ENCODE results near the gene PPME1. TPM values are rescaled to one million over a fixed set of nuclear protein-coding genes. Genes with fewer than 3 reads are reported as not detected.

PPME1 gene
- total RNA-seq, 1 experiment from 2014 or later: 99.4 TPM

DNA sequence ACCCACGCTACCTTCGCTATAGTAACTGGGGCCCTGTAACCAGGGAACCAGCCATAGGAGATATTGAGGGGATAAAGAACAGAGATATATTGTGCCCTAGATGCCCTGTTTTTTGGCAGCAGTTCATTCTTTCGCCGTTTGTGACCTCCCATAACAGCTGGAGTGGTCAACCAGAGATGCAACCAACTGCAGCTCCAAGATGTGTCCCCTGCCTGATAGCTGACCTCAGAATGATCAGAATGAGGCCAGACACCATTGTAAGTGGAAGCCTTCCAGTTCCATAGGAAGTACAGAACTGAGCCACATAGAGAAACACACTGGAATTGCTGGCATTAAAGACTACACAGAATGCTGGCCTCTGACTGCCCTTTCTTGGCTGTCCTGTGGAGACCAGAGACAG lies 101.2 kb downstream of the PPME1 start:
- BruUV-seq (replicated peaks): no TSS peak
- CTCF ChIA-PET: interaction anchor here (0.6 kb wide), 1 partner anchor 25 kb away, joined by 7 read pairs; no protein-coding TSS in a partner anchor

DNA sequence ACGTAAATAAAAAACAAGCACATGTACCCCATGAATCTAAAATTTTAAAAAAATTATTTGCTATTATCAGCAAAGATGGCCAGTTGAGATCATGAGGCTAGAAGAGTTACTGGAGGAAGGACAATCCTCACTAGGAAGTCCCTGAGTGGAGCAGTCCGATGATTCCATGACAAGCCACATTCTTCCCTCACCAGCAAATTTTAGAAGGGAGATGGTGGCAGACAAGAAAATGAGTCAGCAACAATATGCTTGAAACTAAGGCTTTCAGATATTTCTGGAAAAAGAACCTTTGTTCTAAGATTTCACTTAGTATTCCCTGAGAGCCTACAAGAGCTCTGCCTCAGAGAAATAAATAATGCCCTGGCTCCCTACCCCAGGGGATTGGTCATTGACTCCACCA lies 105.5 kb downstream of the PPME1 start:
- no peak overlapping the region for H3K4me3 ChIP-seq (ENCODE audit: low read depth in 2 of 2, low read length in 2 of 2)
- peaks cover 3% of the 10 kb centered on the region; the same call in 1 of the 2 replicates for H3K4me1 ChIP-seq (ENCODE audit: control insufficient read depth, insufficient read depth, low read length)
- ChIA-PET POLR2A (no interaction called here), CTCF (no interaction called here)
- no peak overlapping the region for H3K27ac ChIP-seq (ENCODE audit: low read length)
- no peaks in the 10 kb centered on the region for H3K36me3 ChIP-seq (ENCODE audit: control insufficient read depth, insufficient read depth, low read length)
- no peak for DNase-seq (ENCODE audit: low read depth, low spot score)
- TF ChIP-seq TCF7L2 (IDR thresholded peaks at IDR 0.05; ENCODE audit: low read depth, low read length) (no peak), SIN3A (IDR thresholded peaks at IDR 0.05; ENCODE audit: borderline replicate concordance, insufficient read depth, low read depth, low read length) (no peak), POLR2AphosphoS5 (IDR thresholded peaks at IDR 0.05; ENCODE audit: low read depth, low read length) (no peak)
- TF ChIP-seq, protein P1, sequence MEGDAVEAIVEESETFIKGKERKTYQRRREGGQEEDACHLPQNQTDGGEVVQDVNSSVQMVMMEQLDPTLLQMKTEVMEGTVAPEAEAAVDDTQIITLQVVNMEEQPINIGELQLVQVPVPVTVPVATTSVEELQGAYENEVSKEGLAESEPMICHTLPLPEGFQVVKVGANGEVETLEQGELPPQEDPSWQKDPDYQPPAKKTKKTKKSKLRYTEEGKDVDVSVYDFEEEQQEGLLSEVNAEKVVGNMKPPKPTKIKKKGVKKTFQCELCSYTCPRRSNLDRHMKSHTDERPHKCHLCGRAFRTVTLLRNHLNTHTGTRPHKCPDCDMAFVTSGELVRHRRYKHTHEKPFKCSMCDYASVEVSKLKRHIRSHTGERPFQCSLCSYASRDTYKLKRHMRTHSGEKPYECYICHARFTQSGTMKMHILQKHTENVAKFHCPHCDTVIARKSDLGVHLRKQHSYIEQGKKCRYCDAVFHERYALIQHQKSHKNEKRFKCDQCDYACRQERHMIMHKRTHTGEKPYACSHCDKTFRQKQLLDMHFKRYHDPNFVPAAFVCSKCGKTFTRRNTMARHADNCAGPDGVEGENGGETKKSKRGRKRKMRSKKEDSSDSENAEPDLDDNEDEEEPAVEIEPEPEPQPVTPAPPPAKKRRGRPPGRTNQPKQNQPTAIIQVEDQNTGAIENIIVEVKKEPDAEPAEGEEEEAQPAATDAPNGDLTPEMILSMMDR (IDR thresholded peaks at IDR 0.05): no peak
- TF ChIP-seq, protein P2, sequence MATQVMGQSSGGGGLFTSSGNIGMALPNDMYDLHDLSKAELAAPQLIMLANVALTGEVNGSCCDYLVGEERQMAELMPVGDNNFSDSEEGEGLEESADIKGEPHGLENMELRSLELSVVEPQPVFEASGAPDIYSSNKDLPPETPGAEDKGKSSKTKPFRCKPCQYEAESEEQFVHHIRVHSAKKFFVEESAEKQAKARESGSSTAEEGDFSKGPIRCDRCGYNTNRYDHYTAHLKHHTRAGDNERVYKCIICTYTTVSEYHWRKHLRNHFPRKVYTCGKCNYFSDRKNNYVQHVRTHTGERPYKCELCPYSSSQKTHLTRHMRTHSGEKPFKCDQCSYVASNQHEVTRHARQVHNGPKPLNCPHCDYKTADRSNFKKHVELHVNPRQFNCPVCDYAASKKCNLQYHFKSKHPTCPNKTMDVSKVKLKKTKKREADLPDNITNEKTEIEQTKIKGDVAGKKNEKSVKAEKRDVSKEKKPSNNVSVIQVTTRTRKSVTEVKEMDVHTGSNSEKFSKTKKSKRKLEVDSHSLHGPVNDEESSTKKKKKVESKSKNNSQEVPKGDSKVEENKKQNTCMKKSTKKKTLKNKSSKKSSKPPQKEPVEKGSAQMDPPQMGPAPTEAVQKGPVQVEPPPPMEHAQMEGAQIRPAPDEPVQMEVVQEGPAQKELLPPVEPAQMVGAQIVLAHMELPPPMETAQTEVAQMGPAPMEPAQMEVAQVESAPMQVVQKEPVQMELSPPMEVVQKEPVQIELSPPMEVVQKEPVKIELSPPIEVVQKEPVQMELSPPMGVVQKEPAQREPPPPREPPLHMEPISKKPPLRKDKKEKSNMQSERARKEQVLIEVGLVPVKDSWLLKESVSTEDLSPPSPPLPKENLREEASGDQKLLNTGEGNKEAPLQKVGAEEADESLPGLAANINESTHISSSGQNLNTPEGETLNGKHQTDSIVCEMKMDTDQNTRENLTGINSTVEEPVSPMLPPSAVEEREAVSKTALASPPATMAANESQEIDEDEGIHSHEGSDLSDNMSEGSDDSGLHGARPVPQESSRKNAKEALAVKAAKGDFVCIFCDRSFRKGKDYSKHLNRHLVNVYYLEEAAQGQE (IDR thresholded peaks at IDR 0.05; ENCODE audit: insufficient read depth in 1 of 2, low read depth in 2 of 2, low read length in 1 of 2): no peak
- in situ Hi-C loops (cut with HindIII; ENCODE audit: low pct_unique_long_range_greater_than_20kb, low sequenced_read_pairs) (no loop called here), intact Hi-C loops (cut with micrococcal nuclease; ENCODE audit: unreplicated experiment) (no loop called here)
- BruUV-seq (replicated peaks): no TSS peak
- H3K27me3 ChIP-seq (ENCODE audit: control insufficient read depth, insufficient read depth, low read length): no peaks in the 10 kb centered on the region; the same call in 1 of the 2 replicates
- no peaks in the 10 kb centered on the region for H3K9me3 ChIP-seq (ENCODE audit: control insufficient read depth, insufficient read depth, low read depth, low read length)
- ATAC-seq: no peak

More for the DNA sequence above, 101.2 kb downstream of the PPME1 start:
- POLR2A ChIA-PET: no interaction called here
- DNase-seq (ENCODE audit: low read depth, low spot score): no peak
- Histone ChIP-seq H3K9me3 (ENCODE audit: control insufficient read depth, insufficient read depth, low read depth, low read length) (no peaks in the 10 kb centered on the region), H3K4me3 (ENCODE audit: low read depth in 2 of 2, low read length in 2 of 2) (no peak overlapping the region), H3K36me3 (ENCODE audit: control insufficient read depth, insufficient read depth, low read length) (no peaks in the 10 kb centered on the region), H3K4me1 (ENCODE audit: control insufficient read depth, insufficient read depth, low read length) (no peaks in the 10 kb centered on the region), H3K27ac (ENCODE audit: low read length) (no peak overlapping the region), H3K27me3 (ENCODE audit: control insufficient read depth, insufficient read depth, low read length) (peaks cover 7% of the 10 kb centered on the region; the same call in 1 of the 2 replicates)
- peak; percentile 51; the same call in 1 of the 2 replicates for ATAC-seq
- in situ Hi-C loops (cut with HindIII; ENCODE audit: low pct_unique_long_range_greater_than_20kb, low sequenced_read_pairs): no loop called here
- intact Hi-C loops (cut with micrococcal nuclease; ENCODE audit: unreplicated experiment): no loop called here
- TF ChIP-seq POLR2AphosphoS5 (IDR thresholded peaks at IDR 0.05; ENCODE audit: low read depth, low read length): no peak
- TF ChIP-seq TCF7L2 (IDR thresholded peaks at IDR 0.05; ENCODE audit: low read depth, low read length): no peak
- TF ChIP-seq, protein P1 (IDR thresholded peaks at IDR 0.05): no peak
